B cell (primary cell): Measurements from ENCODE around the gene DHRS4L2.

Experiments used
- CTCF ChIP-seq: fragments of 200-600 bp; IDR thresholded peaks from one replicate; pipeline ENCODE4 v1.8.0; 2022; ENCODE audit warnings: antibody characterized with exemption, mild to moderate bottlenecking
- EZH2 ChIP-seq: IDR thresholded peaks from 2 replicates; pipeline ENCODE4 v1.6.1; 2012; ENCODE audit warnings: borderline replicate concordance, low read depth, mild to moderate bottlenecking, moderate library complexity, low read length; ENCODE audit not compliant: insufficient read depth, poor library complexity, severe bottlenecking

GRCh38 chr14:24054324-24054641 is 65.6 kb downstream of the DHRS4L2 start:
- TF ChIP-seq CTCF (no peak), EZH2 (no peak)
